GM18526 (cell line): Measurements from ENCODE around the gene OLA1.

ENCODE experiments used
- POLR2A ChIP-seq: IDR thresholded peaks from 3 replicates; pipeline ENCODE4 v1.6.1; 2011; ENCODE audit not compliant: insufficient read length; ENCODE audit errors: extremely low read depth

The OLA1 gene

DNA sequence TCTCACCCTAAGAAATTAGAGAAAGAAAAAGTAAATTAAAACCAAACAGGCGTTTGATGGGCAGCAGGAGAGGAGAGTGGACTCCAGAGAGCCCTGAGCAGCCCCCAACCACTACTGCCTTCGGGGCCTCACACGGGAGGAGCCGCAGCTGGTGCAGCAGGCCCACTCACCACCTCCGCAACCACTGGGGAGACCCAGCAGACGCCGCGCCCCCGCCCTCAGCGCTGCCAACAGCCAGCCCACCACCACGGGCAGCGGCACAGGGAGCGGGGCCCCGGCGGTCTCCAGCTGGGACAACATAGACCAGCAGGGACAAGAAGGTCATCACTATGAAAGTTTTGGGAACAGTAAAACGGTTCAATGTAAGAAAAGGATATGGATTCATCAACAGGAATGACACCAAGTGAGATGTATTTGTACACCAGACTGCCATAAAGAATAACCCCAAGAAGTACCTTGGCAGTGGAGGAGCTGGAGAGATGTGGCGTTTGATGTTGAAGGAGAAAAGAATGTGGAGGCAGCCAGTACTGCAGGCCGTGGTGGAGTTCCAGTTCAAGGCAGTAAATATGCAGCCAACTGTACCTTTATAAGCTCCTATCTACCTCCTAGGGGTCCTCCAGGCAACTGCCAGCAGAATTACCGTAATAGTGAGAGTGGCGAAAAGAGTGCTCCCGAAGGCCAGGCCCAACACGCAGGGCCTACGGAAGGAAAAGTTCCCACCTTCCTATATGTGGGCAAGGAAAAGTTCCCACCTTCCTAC, 76.5 kb downstream of the OLA1 start:
- TF ChIP-seq POLR2A: no peak

- TF ChIP-seq POLR2A: no peak
These were observed 79.0 kb downstream of the OLA1 start for GRCh38 chr2:174169372-174169771.

DNA sequence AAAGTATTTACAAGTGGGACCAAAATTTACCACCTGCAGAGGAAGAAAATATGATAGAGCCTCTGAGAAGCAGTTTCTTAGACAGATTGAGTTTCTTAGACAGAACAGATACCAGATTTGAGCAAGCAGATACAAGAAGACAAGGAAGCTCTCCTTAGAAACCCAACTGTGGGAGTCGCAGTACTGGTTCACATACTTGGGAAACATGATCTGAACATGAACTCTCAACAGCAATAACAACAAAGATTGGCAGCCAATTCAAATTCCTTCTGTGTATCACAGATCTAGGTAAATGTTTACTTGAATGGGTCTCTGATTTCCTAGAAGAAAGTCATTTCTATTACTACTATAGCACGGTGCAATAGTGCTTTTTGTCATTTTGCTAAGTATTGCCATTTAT, 82.1 kb downstream of the OLA1 start:
- TF ChIP-seq POLR2A: no peak

GRCh38 chr2:174161490-174161889, 86.8 kb downstream of the OLA1 start:
- no peak for TF ChIP-seq POLR2A

- TF ChIP-seq POLR2A: no peak
These were observed 90.3 kb downstream of the OLA1 start for GRCh38 chr2:174158003-174158402.

- no peak for TF ChIP-seq POLR2A
These were observed 91.3 kb downstream of the OLA1 start for GRCh38 chr2:174157053-174157452.

- TF ChIP-seq POLR2A: no peak
These were observed 94.3 kb downstream of the OLA1 start for GRCh38 chr2:174153757-174154680.

- TF ChIP-seq POLR2A: no peak
These were observed 98.8 kb downstream of the OLA1 start for GRCh38 chr2:174149530-174149929.

DNA sequence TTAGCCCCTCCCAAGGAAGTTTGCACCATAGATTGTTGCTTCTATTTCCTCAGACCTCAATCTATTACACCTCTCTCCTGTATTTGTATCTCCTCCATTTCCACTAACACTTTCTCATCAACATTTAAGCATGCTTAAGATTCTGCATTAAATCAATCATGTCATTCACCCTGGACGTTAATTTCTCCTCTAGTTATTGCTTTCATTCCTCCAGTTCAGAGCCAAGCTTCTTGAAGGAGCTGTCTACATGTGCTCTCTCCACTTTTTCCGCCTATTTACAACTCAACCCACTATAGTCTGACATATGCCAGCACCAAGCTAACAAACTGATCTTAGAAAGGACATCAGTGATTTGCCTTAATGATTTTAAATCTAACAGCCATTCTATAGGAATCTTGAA, 99.5 kb downstream of the OLA1 start:
- no peak for TF ChIP-seq POLR2A

GRCh38 chr2:174145827-174146226, 102.5 kb downstream of the OLA1 start:
- no peak for TF ChIP-seq POLR2A

GRCh38 chr2:174142290-174142689, 106.0 kb downstream of the OLA1 start:
- no peak for TF ChIP-seq POLR2A

DNA sequence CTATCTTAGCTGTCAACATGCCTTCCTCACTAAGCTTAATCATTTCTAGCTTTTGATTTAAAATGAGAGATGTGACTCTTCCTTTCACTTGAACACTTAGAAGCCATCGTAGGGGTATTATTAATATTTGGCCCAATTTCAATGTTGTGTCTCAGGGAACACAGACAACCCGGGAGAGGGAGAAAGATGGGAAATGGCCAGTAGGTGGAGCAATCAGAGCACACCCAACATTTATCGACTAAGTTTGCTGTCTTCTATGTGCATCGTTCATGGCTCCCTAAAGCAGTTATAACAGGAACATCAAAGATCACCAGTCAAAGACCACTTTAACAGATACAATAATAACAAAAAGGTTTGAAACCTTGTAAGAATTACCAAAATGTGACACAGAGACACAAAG, 110.2 kb downstream of the OLA1 start:
- TF ChIP-seq POLR2A: no peak

DNA sequence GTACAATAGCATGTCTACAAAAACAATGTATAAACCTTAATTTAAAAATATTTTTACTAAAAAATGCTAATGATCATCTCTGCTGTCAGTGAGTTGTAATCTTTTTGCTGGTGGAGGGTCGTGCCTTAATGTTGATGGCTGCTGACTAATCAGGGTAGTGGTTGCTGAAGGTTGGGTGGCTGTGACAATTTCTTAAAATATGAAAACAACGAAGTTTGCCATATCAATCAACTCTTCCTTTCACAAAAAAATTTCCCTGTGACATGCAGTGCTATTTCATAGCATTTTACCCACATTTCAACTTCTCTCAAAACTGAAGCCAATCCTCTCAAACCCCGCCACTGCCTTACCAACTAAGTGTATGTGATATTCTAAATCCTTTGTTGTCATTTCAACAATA, 112.4 kb downstream of the OLA1 start:
- TF ChIP-seq POLR2A: no peak

- no peak for TF ChIP-seq POLR2A
These were observed 123.2 kb downstream of the OLA1 start for GRCh38 chr2:174125090-174125489.

DNA sequence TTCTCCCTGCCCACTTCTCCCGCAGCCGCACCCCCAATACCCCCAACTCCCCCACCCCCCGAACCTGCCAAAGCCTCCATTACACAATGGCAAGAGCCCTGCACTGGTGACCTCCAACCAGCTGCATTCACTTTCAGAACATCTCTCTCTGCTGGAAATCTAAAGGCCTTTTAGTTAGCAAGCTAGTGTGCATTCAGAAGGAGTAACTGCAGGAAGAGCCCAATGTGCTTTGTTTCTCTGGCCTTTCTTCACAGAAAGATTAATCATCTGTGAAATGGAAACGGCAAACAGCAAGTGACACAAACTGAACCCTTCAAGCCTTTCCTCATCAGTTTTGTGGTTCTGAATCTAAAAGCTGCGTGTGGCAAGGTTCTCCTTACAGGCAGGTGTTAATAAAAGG, 124.2 kb downstream of the OLA1 start:
- TF ChIP-seq POLR2A: no peak

- no peak for TF ChIP-seq POLR2A
These were observed 126.1 kb downstream of the OLA1 start for GRCh38 chr2:174122185-174122584.
